HG03103 (cell line): ENCODE results near the gene NFATC3.

Source experiments
- ATAC-seq: cut with Tn5 transposase; IDR thresholded peaks from one replicate; pipeline ENCODE4 v1.9.1; 2021; ENCODE audit warnings: low read depth; ENCODE audit not compliant: unreplicated experiment

Gene NFATC3

DNA sequence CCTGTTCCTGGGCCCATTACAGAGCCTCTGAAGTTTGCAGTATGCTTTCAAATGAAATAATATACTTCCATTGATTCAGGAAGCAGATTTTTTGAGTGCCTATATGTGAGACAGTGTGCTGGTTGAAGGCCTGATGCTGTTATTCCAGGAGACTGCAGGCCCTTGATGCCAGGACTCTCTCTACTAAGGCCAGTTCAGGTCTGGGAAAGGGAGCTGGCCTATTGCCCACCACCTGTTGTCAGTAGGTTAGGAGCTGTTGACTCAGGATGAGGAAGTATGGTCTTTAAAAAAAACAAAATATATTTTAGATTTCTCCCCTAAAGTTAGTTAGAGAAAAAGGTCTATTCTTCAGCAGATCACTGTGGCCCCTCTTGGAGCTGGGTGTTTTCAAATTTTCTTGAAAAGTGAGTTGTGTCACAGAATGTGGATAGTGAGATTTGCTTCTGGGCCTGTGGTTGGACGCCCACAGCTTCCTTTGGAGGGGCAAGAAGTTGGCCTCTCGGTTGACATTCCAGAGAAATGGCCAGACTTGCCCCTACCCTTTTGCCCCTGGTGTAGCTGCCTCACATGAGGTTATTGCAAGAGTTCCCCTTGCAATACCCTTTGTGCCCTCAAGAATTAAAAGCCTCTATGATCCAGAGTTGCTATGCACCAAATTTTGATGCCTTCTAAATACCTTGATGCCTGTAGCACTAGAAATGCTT, 142.8 kb downstream of the NFATC3 start:
- ATAC-seq = no peak

DNA sequence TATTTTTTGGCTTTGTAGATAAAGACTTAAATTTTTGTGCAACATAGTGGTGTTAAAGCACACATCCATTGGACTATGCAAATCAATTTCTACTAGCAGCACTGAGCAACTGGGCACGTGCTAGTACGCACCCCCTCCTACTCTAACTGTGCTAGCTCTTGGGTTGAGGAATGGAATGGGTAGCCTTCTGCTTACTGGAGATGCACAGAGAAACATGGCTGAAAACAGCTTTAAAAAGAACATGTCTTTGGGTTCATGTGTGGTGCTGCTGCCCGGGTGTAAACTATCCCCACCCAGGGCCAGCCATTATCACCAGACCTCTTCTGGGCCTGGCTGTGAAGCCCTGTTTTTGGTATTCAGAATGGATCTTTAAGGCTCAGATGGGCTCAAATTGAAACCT, 143.5 kb downstream of the NFATC3 start:
- no peak for ATAC-seq

DNA sequence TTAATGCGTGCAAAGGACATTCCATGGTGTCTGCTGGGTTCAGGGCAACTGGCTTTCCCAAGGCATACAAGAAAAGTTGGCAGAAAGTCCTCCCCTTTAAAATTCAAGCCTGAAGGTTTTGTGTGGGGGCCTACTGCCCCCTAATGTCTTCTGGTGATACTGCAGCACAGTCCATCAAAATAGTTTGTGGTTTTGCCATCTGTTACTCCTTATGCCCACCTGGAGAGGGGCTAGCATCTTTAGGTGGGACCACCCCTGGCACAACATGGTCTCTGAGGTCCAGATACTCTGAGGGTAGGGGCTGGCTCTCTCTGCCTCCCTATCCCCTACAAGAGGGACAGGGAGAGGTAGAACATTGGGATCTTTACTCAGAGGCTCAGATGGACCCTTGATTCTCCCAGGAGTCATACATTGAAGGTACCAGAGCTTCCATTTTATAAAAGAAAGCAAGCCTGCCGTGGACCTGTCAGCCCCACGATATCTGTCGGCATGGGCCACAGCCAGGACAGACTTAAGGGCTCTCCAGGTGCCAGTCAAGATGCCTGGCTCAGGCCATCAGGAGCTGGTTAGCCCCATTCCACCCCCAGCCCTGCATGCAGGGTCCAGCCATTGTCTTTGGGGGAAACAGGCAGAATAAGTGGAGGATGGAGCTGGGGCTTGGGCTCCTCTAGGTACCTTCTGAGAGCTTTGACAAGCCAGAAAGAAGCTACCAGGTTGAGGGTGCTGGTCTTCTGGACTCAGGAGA, 144.4 kb downstream of the NFATC3 start:
- ATAC-seq = no peak

GRCh38 chr16:68230176-68230571, 145.0 kb downstream of the NFATC3 start:
- ATAC-seq = no peak

DNA sequence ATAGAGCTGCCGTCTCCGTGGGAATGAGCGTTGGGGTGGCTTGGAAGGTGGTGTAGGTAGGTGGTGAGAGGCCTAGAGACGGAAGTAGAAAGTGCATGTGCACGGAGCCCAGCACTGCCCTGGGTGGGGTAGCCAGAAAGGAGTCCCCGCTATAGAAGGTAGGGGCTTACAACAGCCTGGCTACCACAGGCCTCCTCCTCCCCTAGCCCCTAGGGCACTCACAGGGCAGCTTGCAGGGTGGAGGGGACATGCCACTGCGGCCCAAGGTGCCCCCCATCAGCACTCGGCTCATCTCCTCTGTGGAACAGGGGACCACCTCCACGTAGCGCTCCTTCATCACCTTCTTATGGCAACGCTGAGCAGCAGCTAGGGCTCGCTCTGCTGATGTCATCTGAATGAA, 145.8 kb downstream of the NFATC3 start:
- ATAC-seq = no peak

GRCh38 chr16:68231384-68232136, 146.4 kb downstream of the NFATC3 start:
- no peak for ATAC-seq

- ATAC-seq = no peak
Measured at GRCh38 chr16:68232335-68232734, 147.2 kb downstream of the NFATC3 start.

- no peak for ATAC-seq
Measured at GRCh38 chr16:68233085-68233834, 148.1 kb downstream of the NFATC3 start.

- no peak for ATAC-seq
Measured at GRCh38 chr16:68233835-68234187, 148.6 kb downstream of the NFATC3 start.

- ATAC-seq = no peak
Measured at GRCh38 chr16:68234188-68235107, 149.3 kb downstream of the NFATC3 start.

DNA sequence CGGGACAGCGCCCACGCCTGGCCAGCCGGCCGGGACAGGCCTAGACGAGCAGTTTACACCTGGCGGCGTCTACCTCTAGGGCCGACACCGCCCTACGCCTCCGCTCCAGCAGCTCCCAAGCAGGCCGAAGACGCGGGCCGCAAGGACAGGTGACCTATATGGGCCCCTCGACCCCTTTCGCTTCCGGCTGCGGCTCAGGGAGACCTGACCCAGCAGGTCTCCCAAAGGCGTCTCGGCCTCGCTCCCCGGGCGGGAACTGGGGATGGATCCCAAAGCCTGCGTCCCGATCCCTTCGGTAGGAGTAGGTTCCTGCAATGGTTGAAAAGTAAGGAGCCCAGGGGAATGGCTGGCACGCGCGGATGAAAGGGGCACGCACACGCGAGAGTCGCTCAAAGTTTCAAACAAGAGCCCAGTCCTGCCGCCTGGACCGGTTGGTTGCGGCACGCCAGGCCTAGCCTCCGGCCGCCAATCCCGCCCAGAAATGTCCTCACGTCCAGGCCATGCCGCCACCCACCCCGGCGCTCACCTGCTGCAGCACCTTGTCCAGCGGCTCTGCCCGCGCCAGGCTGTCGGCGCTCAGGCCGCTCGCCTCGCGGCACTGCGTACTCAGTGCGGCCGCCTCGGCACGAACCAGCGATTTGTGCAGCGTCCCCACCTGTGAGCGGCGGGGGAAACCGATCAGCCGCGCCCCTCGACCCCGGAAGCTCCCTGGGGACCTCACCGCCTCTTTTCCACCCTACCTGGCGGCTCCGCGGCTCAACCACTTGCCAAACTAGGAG, 150.1 kb downstream of the NFATC3 start:
- ATAC-seq = no peak

DNA sequence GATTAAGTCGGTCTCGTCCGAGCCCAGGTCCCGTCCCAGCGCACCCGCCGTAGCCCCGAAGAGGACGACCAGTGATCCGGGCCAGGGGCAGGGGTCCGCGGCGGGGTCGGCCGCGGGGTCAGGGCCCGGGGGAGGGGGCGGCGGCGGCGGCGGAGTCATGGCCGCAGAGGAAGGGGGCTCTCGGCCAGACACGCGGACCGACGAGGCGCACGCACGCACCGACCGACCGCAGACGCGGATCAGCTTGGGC, 150.6 kb downstream of the NFATC3 start, which contains the start of gene ESRP2:
TSS of gene ESRP2 (minus strand) at position 241 of the 250 bp plus-strand sequence. CDS start at position 159, 82 bp downstream.
- no peak for ATAC-seq

DNA sequence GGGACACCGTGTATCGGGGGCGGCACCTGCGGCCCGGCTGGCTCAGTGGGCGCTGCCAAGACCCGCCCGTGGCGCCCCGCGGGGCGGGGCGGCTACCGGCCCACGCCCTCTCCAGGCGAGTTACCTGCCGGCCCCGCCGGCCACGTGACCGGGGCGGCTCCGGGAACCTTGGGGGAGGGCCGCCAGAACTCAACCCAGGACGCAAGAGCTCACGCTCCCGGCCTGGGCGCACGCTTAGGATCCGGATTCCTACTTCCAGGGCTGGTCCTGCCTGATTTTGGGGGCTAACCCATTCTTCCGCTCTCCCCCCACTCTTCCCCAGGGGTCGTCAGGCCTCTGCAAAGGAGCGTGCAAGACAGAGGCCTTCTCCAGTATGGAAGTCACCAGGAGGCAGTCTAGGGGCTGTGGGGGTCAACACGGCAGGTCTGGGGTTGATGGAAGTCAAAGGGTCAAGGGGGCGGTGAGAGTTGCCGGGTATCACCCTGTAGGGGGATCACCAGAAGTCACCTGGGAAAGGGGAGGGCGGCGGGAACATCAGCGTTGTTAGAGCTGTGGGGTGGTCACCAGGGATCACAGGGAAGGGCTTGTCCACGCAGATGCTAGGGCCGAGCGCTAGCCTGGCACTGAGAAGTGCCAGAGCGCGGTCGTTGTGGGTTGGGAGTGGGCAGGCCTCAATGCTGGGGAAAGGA, 151.1 kb downstream of the NFATC3 start:
- ATAC-seq = no peak

DNA sequence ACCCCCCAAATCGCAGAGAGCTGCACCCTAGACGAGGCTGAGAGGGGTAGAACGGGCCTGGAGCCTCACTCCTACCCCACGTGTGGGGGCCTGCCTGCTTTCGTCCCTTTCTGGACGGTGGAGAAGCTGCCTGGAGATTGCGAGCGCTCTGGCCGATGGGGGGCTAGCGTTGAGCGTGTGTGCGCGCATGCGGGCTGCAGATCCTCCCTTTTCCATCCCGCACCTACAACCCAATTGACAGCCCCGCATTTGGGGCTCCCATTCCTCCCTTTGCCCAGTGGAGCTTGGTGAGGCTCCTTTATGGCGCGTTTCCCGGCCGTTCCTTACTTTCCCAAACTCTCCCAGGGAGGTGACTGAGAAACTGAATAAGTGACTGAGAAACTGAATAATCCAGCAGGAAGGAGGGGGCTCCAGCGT, 151.7 kb downstream of the NFATC3 start:
- ATAC-seq = no peak

DNA sequence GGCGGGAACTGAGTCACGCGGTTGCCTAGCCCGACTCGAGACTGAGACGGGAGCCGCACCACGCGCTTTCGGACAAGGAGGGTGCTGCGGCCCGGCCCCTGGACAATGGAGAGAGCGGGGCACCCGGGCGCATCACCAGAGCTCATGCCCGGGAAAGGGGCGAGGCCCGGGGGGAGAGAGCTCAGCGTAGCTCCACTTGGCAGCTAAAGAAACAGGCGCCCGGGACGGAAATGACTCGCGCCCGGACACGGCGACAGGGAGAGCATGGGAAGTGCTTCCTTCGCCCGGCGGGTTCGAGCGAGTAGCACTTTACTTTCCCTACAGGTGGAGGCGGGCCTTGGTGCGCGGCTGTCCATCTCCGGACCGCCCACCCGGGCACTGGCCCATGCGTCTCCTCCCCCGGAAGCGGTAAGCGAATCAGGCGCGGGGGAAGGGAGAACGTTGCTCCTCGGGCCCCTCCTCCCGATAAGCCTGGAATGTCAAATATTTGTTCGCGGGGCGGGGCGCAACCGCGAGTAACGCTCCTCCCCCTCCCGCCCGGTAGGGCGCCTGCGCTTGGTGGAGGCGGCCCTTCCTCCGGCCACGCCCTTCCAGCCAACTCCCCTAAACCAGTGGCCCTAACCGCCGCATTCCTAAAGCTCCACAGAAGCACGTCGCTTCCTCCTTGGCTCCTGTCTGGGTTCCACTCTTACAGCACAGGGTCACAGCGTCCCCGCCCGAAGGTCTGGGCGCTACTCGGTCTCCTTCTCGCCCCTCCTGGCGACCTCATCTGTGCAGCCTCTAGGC, 152.3 kb downstream of the NFATC3 start:
- ATAC-seq = peak; percentile 70

- no peak for ATAC-seq
Measured at GRCh38 chr16:68238029-68238345, 152.8 kb downstream of the NFATC3 start.

GRCh38 chr16:68242085-68242484, 156.9 kb downstream of the NFATC3 start:
- no peak for ATAC-seq
